NCI-H82 treated with DMSO at 0.1 percent for 48 hours (cell line): Measurements from ENCODE around the gene CRB3.
"Not testable (repeated sequence)": the region's sequence is repeated elsewhere in the genome, so short reads cannot be mapped to it uniquely, and the experiment has no call there.

ENCODE experiments used
- DNase-seq: peaks from one replicate; lab custom pipeline; 2025; ENCODE audit not compliant: unreplicated experiment; lab: John Stamatoyannopoulos, UW

Gene CRB3

DNA sequence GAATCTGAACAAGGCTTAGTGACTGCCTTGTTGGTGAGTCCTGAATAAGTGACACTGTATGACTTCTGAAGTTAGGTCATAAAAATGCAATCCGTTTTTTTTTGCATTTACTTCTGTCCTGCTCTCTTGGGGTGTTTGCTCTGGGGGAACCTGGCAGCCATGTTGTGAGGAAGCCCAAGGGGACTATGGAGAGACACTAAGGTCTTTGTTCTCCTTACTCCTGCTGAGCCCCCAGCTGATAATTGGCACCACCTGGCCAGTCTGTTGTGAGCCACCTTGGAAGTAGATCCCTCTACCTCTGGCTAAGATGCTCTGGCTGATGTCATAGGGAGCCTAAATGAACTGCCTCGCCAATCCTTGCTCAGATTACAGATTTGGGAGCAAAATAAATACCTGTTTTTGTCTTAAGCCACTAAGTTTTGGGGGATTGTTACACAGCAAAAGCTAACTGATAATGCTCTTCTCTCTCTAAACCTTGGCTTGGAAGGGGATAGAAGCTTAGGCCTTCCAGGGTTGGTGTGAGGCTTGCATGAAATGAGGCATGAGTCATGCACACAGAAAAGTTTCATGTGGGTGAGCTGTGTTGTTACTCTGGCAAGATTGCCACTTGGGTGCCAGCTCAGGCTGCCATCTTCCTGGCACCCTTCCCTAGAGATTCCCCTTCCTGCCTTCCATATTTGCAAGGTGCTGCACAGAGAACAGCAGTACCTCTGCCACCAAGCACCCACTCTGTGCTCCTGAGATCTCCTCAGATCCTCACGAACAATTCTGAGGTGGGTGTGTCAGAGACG, 27.9 kb downstream of the CRB3 start:
- DNase-seq, result no peak

DNA sequence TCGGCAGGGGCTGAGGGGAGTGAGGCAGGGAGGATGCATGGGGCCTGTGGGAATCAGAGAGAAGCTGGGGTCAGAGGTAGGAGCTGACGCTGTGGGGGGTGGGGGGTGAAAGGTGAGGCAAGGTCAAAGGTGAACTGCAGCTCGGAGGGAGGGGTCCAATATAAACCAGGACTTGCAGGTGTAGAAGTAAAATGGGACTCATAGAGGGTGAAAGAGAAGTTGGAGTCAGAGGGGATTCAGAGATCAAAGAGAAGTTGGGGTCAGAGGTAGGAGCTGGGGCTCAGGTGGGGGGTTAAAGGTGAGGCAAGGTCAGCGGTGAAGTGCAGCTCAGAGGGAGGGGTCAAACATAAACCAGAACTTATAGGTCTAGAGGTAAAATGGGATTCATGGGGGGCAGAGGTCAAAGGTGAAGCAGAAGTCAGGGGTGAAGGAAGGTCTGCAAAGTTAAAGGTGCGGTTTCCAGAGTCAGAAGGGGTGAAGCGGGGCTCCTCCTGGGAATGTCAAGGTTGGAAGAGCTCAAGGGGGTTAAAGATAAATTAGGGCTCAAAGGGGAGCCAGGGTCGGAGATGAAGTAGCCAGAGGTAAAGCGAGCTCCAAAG, 30.5 kb downstream of the CRB3 start:
- no peak for DNase-seq

DNA sequence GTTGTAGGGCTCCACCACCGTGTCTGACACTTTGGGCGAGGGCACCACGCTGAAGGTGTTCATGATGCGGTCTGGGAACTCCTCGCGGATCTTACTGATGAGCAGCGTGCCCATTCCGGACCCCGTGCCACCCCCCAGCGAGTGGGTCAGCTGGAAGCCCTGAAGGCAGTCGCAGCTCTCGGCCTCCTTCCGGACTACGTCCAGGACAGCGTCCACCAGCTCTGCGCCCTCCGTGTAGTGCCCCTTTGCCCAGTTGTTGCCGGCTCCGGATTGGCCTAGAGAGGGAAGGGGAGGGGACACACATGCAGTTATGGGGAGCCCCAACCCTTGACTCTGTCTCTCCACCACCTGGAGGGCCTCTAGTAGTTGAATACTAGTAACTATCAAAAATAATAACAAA, 31.9 kb downstream of the CRB3 start:
- DNase-seq, result no peak

DNA sequence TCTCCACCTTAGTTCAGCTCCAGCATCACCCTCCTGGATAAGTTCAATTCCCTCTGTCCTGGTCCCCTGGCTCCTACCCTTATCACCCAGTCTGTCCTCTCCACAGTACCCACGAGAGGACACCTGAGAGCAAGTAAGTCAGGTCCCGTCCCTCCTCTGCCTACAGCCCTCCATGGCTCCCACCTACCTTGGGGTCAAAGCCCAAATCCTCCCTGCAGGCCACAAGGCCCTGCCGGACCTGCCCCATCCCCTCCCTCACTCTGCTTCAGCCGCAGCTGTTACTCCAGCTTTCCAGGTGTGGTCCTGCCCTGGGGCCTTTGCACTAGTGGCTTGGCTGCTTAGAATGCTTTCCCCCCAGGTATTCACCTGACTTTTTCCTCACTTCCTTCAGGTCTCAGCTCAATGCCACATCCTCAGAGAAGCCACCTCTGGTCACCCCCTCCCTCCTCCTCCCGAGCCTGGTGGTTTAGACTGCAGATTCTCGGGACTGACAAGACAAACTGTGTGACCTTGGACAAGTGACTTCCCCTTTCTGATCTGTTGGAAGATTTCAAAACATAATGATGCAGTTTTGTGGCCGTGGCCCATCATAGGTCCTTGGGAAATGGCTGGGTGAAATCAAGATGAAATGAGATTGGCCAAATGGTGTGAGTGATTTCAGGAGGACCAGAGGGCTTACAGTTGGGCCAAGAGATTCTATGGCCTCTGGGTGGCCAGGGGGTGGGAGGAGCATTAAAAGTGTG, 34.4 kb downstream of the CRB3 start:
- DNase-seq, result no peak

DNA sequence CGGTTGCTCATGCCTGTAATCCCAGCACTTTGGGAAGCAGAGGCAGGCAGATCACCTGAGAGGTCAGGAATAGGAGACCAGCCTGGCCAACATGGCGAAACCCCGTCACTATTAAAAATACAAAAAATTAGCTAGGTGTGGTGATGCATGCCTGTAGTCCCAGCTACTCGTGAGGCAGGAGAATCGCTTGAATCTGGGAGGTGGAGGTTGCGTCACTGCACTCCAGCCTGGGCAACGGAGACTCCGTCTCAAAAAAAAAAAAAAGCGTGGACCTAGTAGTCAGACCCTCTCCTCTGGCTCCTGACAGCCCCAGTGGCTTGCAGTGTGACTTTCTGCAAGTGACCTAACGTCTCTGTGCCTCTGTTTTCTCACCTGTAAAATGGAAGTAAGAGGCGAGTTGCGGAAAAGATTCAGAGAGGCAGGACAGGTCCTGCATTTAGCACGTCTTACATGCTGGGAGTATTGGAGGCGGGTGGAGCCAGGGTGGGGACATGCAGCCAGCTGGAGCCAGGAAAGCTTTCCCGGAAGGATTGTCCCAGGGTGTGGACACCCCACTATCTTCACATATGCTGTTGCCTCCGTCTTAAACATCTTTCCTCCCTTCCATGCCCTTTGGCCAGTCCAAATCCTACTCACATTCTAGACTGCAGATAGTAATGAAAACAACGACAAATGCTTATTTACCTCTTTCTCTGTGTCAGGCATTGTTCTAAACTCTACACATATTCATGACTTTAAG, 35.1 kb downstream of the CRB3 start:
- no peak for DNase-seq

DNA sequence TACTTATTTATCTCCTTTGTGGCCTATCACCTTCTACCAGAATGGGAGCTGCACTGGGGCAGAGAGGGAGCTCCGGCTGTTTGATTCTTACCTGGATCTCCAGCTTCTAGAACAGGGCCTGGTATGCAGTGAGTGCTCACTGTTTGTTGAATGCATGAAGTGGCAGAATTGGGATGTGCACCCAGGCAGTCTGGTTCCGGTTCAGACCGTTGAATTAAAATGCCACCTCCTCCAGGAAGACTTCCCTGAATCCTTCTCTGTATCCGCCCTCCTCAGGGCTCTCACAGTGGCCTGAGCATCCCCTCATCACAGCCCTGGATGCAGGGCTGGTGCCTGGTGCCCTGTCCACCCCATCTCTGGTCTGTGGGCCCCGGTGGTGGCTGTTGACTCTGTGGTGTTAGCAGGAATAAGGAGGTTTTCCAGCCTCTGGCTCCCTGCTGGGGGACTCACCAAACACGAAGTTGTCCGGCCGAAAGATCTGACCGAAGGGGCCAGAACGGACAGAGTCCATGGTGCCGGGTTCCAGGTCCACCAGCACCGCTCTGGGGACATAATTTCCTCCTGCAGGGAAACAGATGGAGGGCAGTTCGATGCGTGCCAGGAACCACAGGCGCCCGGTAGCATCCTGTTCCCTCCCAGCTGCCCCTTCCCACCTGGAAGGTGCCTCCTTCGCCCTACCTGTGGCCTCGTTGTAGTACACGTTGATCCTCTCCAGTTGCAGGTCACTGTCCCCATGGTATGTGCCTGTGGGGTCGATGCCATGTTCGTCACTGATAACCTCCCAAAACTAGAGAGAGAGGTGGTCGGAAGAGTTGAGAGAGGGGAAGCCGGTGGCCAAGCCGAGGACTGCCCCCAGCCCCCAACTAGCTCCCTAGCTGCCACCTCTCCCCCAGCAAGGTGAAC, 37.0 kb downstream of the CRB3 start:
- no peak for DNase-seq

DNA sequence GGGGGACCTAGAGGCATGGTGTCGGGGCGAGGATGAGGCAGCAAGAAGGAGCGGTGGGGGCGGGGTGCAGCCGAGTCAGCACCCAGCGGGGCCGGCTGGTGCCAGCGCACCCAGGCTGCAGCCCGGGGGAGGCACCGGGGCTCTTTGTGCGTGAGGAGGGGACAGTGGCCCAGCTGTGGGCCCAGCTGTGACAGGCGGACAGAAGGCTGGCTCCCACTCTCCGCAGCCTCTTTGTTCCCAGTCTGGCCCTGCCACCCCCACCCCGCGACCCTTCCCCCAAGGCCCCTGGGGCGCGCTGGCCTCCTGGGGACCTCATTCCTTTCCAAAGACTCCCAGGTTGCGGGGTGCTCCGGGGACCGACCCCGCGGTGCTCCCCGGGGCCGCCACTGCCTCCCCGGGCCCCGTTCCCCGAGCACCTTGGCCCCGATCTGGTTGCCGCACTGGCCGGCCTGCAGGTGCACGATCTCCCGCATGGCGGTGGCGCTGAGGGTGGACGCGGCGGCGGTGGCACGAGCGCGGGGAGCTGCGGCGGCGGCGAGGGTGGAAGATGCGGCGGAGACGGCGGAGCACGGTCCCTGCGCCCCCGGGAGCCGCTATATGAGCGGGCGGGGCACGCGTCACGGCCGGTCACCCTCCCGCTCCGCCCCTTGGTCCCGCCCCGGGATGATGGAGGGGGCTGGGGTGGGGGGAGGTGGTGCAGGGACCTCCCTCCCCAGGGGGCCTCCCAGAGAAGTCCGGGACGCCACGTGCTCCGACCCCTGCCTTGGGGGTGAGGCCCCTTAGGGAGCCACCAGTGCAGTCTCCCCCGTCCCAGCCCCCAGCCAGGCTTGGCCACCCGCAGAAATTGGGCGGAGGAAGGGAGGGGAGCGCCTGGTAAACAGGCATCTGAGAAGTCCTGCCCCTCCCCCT, 37.9 kb downstream of the CRB3 start, which contains the start of gene TUBB4A:
TUBB4A (minus strand) TSS at position 570 of the 909 bp plus-strand sequence; CDS start at position 473, 97 bp downstream.
- DNase-seq, result no peak

DNA sequence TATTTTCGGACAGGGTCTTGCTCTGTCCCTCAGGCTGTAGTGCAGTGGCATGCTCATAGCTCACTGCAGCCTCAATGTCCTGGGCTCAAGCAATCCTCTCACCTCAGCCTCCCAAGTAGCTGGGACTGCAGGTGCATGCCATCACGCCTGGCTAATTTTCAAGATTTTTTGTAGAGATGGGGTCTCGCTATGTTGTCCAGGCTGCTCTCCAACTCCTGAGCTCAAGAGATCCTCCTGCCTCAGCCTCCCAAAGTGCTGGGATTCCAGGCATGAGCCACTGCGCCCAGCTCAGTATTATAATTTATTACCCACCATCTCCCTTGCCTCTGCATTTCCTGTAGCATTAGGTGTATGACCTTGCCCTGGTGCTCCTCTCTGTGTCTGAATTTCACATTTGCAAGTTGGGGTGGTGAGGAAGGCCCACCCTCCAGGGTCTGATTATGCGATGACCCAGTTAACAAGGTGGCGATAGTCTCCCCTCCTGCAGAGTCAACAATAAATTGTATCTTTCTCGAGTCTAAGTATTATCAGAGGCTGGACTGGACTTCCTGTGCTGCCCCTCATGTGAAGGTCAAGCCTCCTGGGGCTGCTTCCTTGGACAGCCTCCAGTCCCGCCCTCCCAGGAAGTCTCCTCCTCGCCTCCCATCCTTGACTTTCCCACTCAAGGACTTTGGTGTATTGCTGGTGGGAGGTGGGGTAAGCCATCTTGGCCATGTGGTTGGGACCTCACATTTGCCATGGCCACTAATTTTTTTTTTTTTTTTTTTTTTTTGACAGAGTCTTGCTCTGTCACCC, 39.5 kb downstream of the CRB3 start:
- DNase-seq, result no peak

DNA sequence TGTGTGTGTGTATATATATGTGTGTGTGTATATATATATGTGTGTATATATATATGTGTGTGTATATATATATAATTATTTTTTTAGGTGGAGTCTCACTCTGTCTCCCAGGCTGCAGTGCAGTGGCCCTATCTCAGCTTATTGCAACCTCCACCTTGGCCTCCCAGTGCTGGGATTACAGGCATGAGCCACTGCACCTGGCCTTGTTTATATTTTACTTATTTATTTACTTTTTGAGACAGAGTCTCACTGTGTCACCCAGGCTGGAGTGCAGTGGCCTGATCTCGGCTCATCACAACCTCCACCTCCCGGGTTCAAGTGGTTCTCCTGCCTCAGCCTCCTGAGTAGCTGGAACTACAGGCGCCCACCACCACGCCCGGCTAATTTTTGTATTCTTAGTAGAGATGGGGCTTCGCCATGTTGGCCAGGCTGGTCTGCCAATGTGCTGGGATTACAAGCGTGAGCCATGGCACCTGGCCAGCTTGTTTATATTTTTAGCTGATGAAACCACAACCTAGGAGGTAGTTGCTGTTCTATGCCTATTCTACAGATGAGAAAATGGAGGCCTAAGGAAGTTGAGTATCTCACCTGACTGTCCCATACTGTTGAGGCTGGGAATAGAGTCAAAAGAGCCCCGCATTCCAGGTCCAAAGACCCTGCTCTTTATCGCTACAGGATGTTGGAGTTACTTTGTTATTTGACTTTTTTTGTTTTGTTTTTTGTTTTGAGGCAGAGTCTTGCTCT, 44.1 kb downstream of the CRB3 start:
- DNase-seq, result not testable (repeated sequence)

DNA sequence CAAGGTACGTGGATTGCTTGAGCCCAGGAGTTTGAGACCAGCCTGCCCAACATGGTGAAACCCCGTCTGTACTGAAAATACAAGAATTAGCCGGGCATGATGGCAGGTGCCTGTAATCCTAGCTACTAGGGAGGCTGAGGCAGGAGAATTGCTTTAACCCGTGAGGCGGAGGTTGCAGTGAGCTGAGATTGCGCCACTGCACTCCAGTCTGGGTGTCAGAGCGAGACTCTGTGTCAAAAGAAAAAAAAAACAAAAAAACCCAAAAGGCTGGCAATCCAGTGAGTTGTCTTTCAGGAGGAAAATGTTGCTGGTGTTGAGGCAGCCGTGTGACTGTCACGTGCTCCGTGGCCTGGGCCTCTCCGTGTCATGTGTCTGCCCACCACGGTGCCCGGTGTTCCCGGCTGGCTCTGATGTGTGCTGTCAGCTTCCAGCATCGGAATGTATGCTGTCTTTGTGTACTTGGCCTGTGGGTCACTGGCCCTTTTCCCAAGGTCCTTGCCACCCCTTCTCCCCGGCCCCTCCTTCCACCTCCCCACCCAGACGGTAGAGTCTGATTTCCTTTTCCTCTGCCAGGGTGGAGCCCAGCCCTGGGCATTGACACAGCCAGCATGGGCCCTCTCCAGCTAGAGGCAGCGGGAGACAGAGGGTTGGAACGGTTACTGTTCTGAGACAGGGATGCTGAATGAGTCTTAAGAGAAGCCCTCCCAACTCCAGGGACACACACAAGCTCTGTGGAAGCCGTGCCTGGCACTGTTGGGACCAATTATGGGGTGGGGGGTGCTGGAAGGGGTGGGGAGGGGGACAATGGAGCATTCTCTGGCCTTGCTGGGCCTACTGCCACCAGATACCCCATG, 45.3 kb downstream of the CRB3 start:
- DNase-seq, result no peak

DNA sequence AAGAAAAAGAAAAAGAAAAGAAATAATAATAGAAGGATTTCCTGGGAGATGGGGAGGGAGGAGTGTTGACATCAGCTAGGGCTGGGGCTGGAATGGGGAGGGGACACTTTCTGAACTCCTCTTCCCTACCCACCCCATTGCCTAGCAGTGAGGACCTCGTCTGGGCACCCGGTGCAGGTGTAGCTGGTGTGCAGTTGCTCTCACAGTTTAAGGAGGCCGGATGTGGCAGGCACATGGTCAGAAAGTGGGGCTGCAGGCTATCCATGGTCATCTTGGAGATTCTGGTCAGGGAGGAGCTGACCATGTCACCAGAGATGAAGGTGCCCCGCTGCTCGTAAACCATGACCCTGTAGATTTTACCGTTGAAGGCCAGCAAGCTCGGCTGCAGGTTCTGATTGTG, 46.5 kb downstream of the CRB3 start:
- DNase-seq, result no peak

DNA sequence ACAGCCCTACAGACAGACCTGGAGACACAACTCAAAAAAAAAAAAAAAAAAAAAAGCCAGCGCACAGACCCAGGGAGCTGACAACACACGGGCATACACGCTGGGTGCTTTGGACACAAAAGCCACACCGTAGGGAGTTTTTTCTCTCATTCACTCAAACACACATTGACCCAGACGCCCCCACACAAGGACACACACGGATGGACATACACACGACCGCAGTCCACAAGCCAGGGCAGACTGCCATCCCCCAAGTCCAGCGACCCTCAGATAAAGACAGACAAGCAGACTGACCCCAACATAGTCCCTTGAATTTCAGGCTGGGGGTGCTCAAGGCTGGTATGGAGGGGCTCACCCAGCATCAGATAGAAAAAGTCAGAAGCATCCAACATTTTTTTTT, 50.0 kb downstream of the CRB3 start:
- DNase-seq, result no peak

DNA sequence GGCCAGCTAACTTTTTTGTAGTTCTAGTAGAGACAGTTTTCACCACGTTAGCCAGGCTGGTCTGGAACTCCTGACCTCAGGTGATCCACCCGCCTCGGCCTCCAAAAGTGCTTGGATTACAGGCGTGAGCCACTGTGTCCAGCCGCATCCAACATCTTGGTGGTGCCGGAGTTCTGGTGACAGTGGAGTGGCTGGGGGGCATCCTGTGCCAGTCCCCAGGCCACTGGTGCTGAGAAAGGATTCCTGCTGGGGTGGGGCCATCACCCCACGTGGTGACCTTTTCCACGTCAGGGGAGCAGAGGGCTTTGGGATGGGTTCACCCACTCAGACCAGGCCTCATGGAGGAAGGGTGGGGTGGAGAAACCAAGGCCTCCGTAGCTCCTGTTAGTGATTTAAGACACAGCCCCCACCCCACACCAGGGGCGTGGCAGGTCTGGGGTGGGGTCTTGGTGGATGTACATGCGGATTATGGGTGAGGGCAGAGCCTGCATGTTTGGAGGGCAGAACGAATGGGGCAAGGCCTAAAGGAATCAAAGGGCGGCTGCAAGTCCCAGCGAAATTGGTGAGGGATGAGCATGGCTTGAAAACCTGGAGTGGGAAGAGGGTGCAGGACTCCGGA, 51.0 kb downstream of the CRB3 start:
- DNase-seq, result no peak

DNA sequence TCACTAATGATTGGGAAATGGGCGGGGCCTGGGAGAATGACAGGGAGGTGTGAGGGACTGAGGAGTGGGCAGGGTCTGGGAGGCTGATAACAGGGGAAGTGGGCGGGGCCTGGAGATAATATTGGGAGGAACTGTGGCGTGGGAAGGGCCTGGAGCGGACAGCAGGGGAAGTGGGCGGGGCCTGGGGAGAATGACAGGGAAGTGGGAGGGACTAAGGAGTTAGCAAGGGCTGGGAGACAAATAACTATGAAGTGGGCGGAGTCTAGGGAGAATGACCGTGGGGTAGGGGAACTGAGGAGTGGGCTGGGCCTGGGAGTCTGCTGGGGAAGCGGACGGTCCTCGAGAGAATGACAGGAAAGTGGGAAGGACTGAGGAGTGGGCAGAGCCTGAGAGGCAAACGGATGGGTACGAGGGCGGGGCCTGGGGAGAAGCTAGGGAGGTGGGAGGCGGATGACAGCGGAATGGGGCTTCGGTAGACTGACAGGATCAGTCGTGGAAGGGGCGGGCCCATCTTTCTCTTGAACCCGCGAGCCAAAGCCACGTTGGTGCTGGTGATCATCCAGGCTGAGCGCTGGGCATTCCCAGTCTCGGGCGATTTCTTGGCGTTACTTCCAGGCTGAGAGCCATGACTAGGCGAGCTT, 52.1 kb downstream of the CRB3 start:
- peak; percentile 90 for DNase-seq
